ENCODE measurements around the gene NCKAP5.

GRCh38 chr2:133346654-133347053 lies 221.6 kb downstream of the NCKAP5 start:
- no peak for TF ChIP-seq CTCF (IDR thresholded peaks at IDR 0.05; ENCODE audit: insufficient read depth, low read depth, low read length)
- TF ChIP-seq EZH2 (IDR thresholded peaks at IDR 0.05; ENCODE audit: insufficient read depth, low read length): no peak
